Astrocyte of the cerebellum (primary cell): ENCODE measurements around the gene PDE7B.

Experiments used
- DNase-seq: peaks from one replicate; pipeline ENCODE4 v3.0.0-alpha.2; 2011; ENCODE audit warnings: low read depth
- H3K4me3 ChIP-seq: 2 replicates; pipeline ENCODE4 v1.5.1; 2011; ENCODE audit warnings: mild to moderate bottlenecking, low read depth, low read length, moderate library complexity
- CTCF ChIP-seq: IDR thresholded peaks from 2 replicates; pipeline ENCODE4 v1.5.1; 2012; ENCODE audit warnings: low read length, low read depth, moderate library complexity, mild to moderate bottlenecking; ENCODE audit errors: missing control alignments
- in situ Hi-C: cut with HindIII; loops from 2 replicates; pipeline ENCODE4 v1.10.0; 2017; ENCODE audit warnings: low sequenced_read_pairs

The PDE7B gene

GRCh38 chr6:135851442-135852271 is at the start of gene PDE7B:
Gene PDE7B (plus strand): TSS chr6:135851701.
- H3K4me3 ChIP-seq = peak within 1 kb of the TSS; percentile 56
- TF ChIP-seq CTCF = no peak
- in situ Hi-C loops = no loop called here
- DNase-seq = peak; percentile 97

GRCh38 chr6:135801755-135802465 is 49.6 kb upstream of the PDE7B start:
- no peak for DNase-seq
- no peak overlapping the region for H3K4me3 ChIP-seq
- no peak for TF ChIP-seq CTCF
- in situ Hi-C loops = no loop called here

GRCh38 chr6:135810486-135810885 is 41.0 kb upstream of the PDE7B start:
- TF ChIP-seq CTCF = no peak
- in situ Hi-C loops = no loop called here
- no peak for DNase-seq

GRCh38 chr6:135811170-135811569 is 40.3 kb upstream of the PDE7B start:
- TF ChIP-seq CTCF = no peak
- DNase-seq = no peak
- in situ Hi-C loops = no loop called here
- H3K4me3 ChIP-seq = no peak overlapping the region

More at GRCh38 chr6:135810486-135810885, 41.0 kb upstream of the PDE7B start:
- H3K4me3 ChIP-seq = no peak overlapping the region

GRCh38 chr6:135811644-135812526 is 39.6 kb upstream of the PDE7B start:
- DNase-seq = no peak
- no peak overlapping the region for H3K4me3 ChIP-seq
- TF ChIP-seq CTCF = no peak
- in situ Hi-C loops = no loop called here

GRCh38 chr6:135813401-135813800 is 38.1 kb upstream of the PDE7B start:
- no peak overlapping the region for H3K4me3 ChIP-seq
- in situ Hi-C loops = no loop called here
- no peak for TF ChIP-seq CTCF
- no peak for DNase-seq
